ENCODE measurements around the gene COX10.

- TF ChIP-seq OSR1 (CRISPR knock-in tag; IDR thresholded peaks at IDR 0.05) = no peak
- no peak for TF ChIP-seq ESRRG (CRISPR knock-in tag; IDR thresholded peaks at IDR 0.05)
- no peak for TF ChIP-seq GLIS3 (CRISPR knock-in tag; IDR thresholded peaks at IDR 0.05)
- TF ChIP-seq ZNF70 (CRISPR knock-in tag; IDR thresholded peaks at IDR 0.05) = no peak
- TF ChIP-seq PATZ1 (CRISPR knock-in tag; IDR thresholded peaks at IDR 0.05; ENCODE audit: borderline replicate concordance) = no peak
- no peak for TF ChIP-seq ZFP3 (CRISPR knock-in tag; IDR thresholded peaks at IDR 0.05)
- no peak for TF ChIP-seq ZNF8 (CRISPR knock-in tag; IDR thresholded peaks at IDR 0.05)
- TF ChIP-seq CREB5 (CRISPR knock-in tag; IDR thresholded peaks at IDR 0.05; ENCODE audit: low read depth) = no peak
Observed at GRCh38 chr17:14091367-14091766, 22.1 kb downstream of the COX10 start.
